GM15510 (cell line): ENCODE measurements around the gene ARHGAP32.

ENCODE experiments used
- POLR2A ChIP-seq: IDR thresholded peaks from 3 replicates; pipeline ENCODE4 v1.6.1; 2011; ENCODE audit warnings: borderline replicate concordance; ENCODE audit not compliant: insufficient read length; ENCODE audit errors: extremely low read depth

ARHGAP32 gene

GRCh38 chr11:128928400-128928799, 263.7 kb downstream of the ARHGAP32 start:
- TF ChIP-seq POLR2A = no peak

GRCh38 chr11:128927683-128928336, 264.3 kb downstream of the ARHGAP32 start:
- TF ChIP-seq POLR2A = no peak

GRCh38 chr11:128927108-128927461, 265.0 kb downstream of the ARHGAP32 start:
- TF ChIP-seq POLR2A = no peak

GRCh38 chr11:128926437-128927107, 265.6 kb downstream of the ARHGAP32 start:
- TF ChIP-seq POLR2A = no peak

- TF ChIP-seq POLR2A = no peak
These were observed 266.1 kb downstream of the ARHGAP32 start for GRCh38 chr11:128926000-128926399.

GRCh38 chr11:128925250-128925600, 266.9 kb downstream of the ARHGAP32 start:
- TF ChIP-seq POLR2A = no peak

- no peak for TF ChIP-seq POLR2A
These were observed 267.4 kb downstream of the ARHGAP32 start for GRCh38 chr11:128924510-128925249.

- no peak for TF ChIP-seq POLR2A
These were observed 268.0 kb downstream of the ARHGAP32 start for GRCh38 chr11:128924104-128924503.

- TF ChIP-seq POLR2A = no peak
These were observed 270.3 kb downstream of the ARHGAP32 start for GRCh38 chr11:128921793-128922192.

- TF ChIP-seq POLR2A = no peak
These were observed 271.5 kb downstream of the ARHGAP32 start for GRCh38 chr11:128920666-128921065.

GRCh38 chr11:128919216-128919615, 272.9 kb downstream of the ARHGAP32 start:
- no peak for TF ChIP-seq POLR2A

- TF ChIP-seq POLR2A = no peak
These were observed 274.9 kb downstream of the ARHGAP32 start for GRCh38 chr11:128917144-128917724.

GRCh38 chr11:128916681-128917080, 275.4 kb downstream of the ARHGAP32 start:
- TF ChIP-seq POLR2A = no peak

GRCh38 chr11:128916037-128916572, 276.0 kb downstream of the ARHGAP32 start:
- no peak for TF ChIP-seq POLR2A

GRCh38 chr11:128915149-128915521, 277.0 kb downstream of the ARHGAP32 start:
- no peak for TF ChIP-seq POLR2A
